ENCODE measurements around the gene ZNF41.

DNA sequence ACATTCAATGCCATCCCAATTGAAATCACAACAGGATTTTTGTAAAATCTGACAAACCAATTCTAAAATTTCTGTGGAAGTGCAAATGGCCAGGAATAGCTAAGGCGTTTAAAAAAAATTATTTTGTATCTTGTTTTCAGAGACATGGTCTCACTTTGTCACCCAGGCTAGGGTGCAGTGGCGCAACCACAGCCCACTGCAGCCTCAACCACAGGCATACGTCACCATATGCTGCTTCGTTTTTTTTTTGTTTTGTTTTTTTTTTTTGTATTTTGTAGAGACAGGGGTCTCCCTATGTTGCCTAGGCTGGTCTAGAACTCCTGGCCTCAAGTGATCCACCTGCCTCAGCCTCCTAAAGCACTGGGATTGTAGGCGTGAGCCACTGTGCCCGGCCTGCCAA lies 24.5 kb downstream of the ZNF41 start:
- no peak for TF ChIP-seq POLR2AphosphoS5 (IDR thresholded peaks at IDR 0.05)
- no peak for TF ChIP-seq CTCF (IDR thresholded peaks at IDR 0.05)
- no peak for TF ChIP-seq EP300 (IDR thresholded peaks at IDR 0.05)
- TF ChIP-seq POLR2A (IDR thresholded peaks at IDR 0.05), result no peak
